Endothelial cell of umbilical vein (primary cell): ENCODE data around the gene ANKS1A. TPM values are rescaled to one million over a fixed set of nuclear protein-coding genes. Genes with fewer than 3 reads are reported as not detected.
"Not testable (repeated sequence)": the region's sequence is repeated elsewhere in the genome, so short reads cannot be mapped to it uniquely, and the experiment has no call there.

Experiments used
- BruUV-seq: library from RNA; stranded (reverse); fragments of 400-500 nt; replicated peaks from 2 replicates; lab custom pipeline; 2021; lab: Mats Ljungman, UMichigan
- CTCF ChIA-PET: fragments of 300-600, 350-600 bp; sonication (Branson Sonifier 250); formaldehyde crosslinking; loops from one replicate; lab custom pipeline; 2021; ENCODE audit warnings: antibody characterized with exemption, inconsistent platforms; lab: Charles Lee
- POLR2A ChIA-PET: fragments of 300-600, 350-600 bp; sonication (Branson Sonifier 250); formaldehyde crosslinking; loops from one replicate; lab custom pipeline; 2021; ENCODE audit warnings: antibody characterized with exemption, inconsistent platforms; lab: Charles Lee
- DNase-seq: peaks from one replicate; pipeline ENCODE4 v3.0.0-alpha.2; 2011; ENCODE audit warnings: low read depth, low spot score
- FAIRE-seq: peaks from 2 replicates; lab custom pipeline; 2011; peaks lifted over from hg19 to GRCh38; lab: Jason Lieb, UNC
- H2AFZ ChIP-seq: 2 replicates; pipeline ENCODE4 v1.6.0; 2012; ENCODE audit warnings: low read depth, low read length, control low read depth, inconsistent platforms
- H3K27ac ChIP-seq: 2 replicates; pipeline ENCODE4 v1.5.1; 2011; ENCODE audit warnings: low read depth, mild to moderate bottlenecking, control low read depth, low read length, moderate library complexity; ENCODE audit not compliant: insufficient read depth
- H3K27me3 ChIP-seq, 2 experiments: 2 replicates each; pipeline versions ENCODE4 v1.6.0 to v1.6.1; 2011; ENCODE audit warnings: low read length in 2 of 2, mixed read lengths in 1 of 2; ENCODE audit not compliant: control insufficient read depth in 2 of 2, insufficient read depth in 2 of 2
- H3K36me3 ChIP-seq, 2 experiments: 2 replicates in 1 of 2; 3 replicates in 1 of 2; pipeline ENCODE4 v1.5.1; 2011; ENCODE audit warnings: low read length in 2 of 2, mild to moderate bottlenecking in 1 of 2, moderate library complexity in 1 of 2; ENCODE audit not compliant: control insufficient read depth in 2 of 2, insufficient read depth in 2 of 2; ENCODE audit errors: extremely low read depth in 1 of 2
- H3K4me1 ChIP-seq: 3 replicates; pipeline ENCODE4 v1.5.1; 2011; ENCODE audit warnings: mild to moderate bottlenecking, low read length; ENCODE audit not compliant: control insufficient read depth, insufficient read depth; ENCODE audit errors: extremely low read depth
- H3K4me2 ChIP-seq: 2 replicates; pipeline ENCODE4 v1.6.1; 2011; ENCODE audit warnings: low read length, control low read depth, mixed read lengths; ENCODE audit not compliant: insufficient read depth
- H3K4me3 ChIP-seq, 3 experiments: fragments of 200-600 bp in 1 of 3; sonication (generic), shearing (Covaris generic) in 1 of 3; replicated peaks in 1 of 3; 2 replicates each; pipeline ENCODE4 v1.5.1; 2011 to 2016; ENCODE audit warnings: control low read depth in 3 of 3, low read length in 3 of 3, mild to moderate bottlenecking in 2 of 3, inconsistent platforms in 1 of 3, low read depth in 1 of 3, moderate library complexity in 1 of 3; ENCODE audit not compliant: insufficient read depth in 1 of 3
- H3K79me2 ChIP-seq: 2 replicates; pipeline ENCODE4 v1.6.0; 2012; ENCODE audit warnings: low read length, inconsistent platforms; ENCODE audit not compliant: control insufficient read depth, insufficient read depth
- H3K9ac ChIP-seq: replicated peaks from 2 replicates; pipeline ENCODE3; 2011; ENCODE audit warnings: low read length, control low read depth; ENCODE audit not compliant: insufficient read depth; ENCODE audit errors: extremely low read depth
- H3K9me1 ChIP-seq: replicated peaks from 3 replicates; pipeline ENCODE4 v1.6.0; 2011; ENCODE audit warnings: mild to moderate bottlenecking, low read length; ENCODE audit not compliant: control insufficient read depth, insufficient read depth; ENCODE audit errors: extremely low read depth
- H3K9me3 ChIP-seq: replicated peaks from 2 replicates; pipeline ENCODE4 v1.5.1; 2012; ENCODE audit warnings: low read length, inconsistent platforms; ENCODE audit not compliant: control insufficient read depth, insufficient read depth
- H4K20me1 ChIP-seq: replicated peaks from 2 replicates; pipeline ENCODE3; 2011; ENCODE audit warnings: mild to moderate bottlenecking, low read length; ENCODE audit not compliant: control insufficient read depth, insufficient read depth; ENCODE audit errors: extremely low read depth
- dilution Hi-C: fragments of 300-500 bp; cut with MboI; formaldehyde crosslinking; loops from one replicate; pipeline ENCODE4 v1.15.0; 2019; ENCODE audit warnings: low sequenced_read_pairs; ENCODE audit not compliant: extremely low pct_ligation_motif_present
- intact Hi-C: fragments of 100-400 bp; cut with micrococcal nuclease; formaldehyde crosslinking; loops from one replicate; pipeline ENCODE4 v1.10.0; 2022
- polyA plus RNA-seq, 4 experiments: library from polyadenylated mRNA; depleted of rRNA in 3 of 4; stranded (reverse) in 3 of 4; unstranded in 1 of 4; fragments of >200 nt; gene quantifications; 2 replicates each; pipeline versions ENCODE4 v1.2.1 to v1.2.3, GENCODE V29; 2011 to 2012; ENCODE audit warnings: missing spikeins in 1 of 4
- total RNA-seq: library from RNA; stranded (reverse); gene quantifications from 2 replicates; pipeline ENCODE4 v1.2.3, GENCODE V29; 2021

Gene ANKS1A
- total and polyA plus RNA-seq, 2 donors (not counting 3 experiments of a cell fraction or from before 2014, with no cell fraction given) = 8.9 to 26.1 TPM

- H3K4me2 ChIP-seq, FAIRE-seq, BruUV-seq, DNase-seq, intact Hi-C loops, H3K9ac ChIP-seq, H2AFZ ChIP-seq, POLR2A ChIA-PET, H3K9me3 ChIP-seq, H3K4me3 ChIP-seq, dilution Hi-C loops, H3K4me1 ChIP-seq, H3K79me2 ChIP-seq, H3K9me1 ChIP-seq, H3K36me3 ChIP-seq, H3K27ac ChIP-seq, CTCF ChIA-PET, H4K20me1 ChIP-seq, H3K27me3 ChIP-seq: not testable (repeated sequence)
Observed at GRCh38 chr6:34999962-35000361, 110.9 kb downstream of the ANKS1A start.

GRCh38 chr6:35001349-35001748 is 112.3 kb downstream of the ANKS1A start:
- H3K4me3 ChIP-seq, dilution Hi-C loops, H3K36me3 ChIP-seq, H3K9ac ChIP-seq, H3K27ac ChIP-seq, intact Hi-C loops, H3K27me3 ChIP-seq, H3K9me1 ChIP-seq, H3K4me2 ChIP-seq, H4K20me1 ChIP-seq, H3K79me2 ChIP-seq, H2AFZ ChIP-seq, FAIRE-seq, H3K4me1 ChIP-seq, BruUV-seq, H3K9me3 ChIP-seq, POLR2A ChIA-PET, DNase-seq: not testable (repeated sequence)
- CTCF ChIA-PET = interaction anchor here (0.8 to 1.6 kb wide), 2 partner anchors 14 to 15 kb away, joined by 3 to 7 read pairs; no protein-coding TSS in a partner anchor

GRCh38 chr6:35003886-35004530 is 115.0 kb downstream of the ANKS1A start:
- dilution Hi-C loops, CTCF ChIA-PET, H2AFZ ChIP-seq: not testable (repeated sequence)

More at GRCh38 chr6:35003886-35004530, 115.0 kb downstream of the ANKS1A start:
- H4K20me1 ChIP-seq, intact Hi-C loops, DNase-seq, BruUV-seq, FAIRE-seq, H3K4me2 ChIP-seq, H3K27ac ChIP-seq, H3K27me3 ChIP-seq, H3K9ac ChIP-seq, H3K4me3 ChIP-seq, H3K9me1 ChIP-seq, H3K79me2 ChIP-seq, H3K36me3 ChIP-seq, H3K4me1 ChIP-seq, H3K9me3 ChIP-seq: not testable (repeated sequence)
- POLR2A ChIA-PET = interaction anchor here (0.6 kb wide), 1 partner anchor 19 kb away, joined by 3 read pairs; no protein-coding TSS in a partner anchor
